Activated naive CD8-positive, alpha-beta T cell treated with anti-CD3 and anti-CD28 coated beads, Interleukin-2, amount 10 ng/mL, durations not matched to agents 7 days and 5 days (primary cell): ENCODE results near the gene CREB3L1. TPM values are rescaled to one million over a fixed set of nuclear protein-coding genes. Genes with fewer than 3 reads are reported as not detected.

Experiments used
- ATAC-seq: fragments of 150-1000 bp; cut with Tn5 transposase; one replicate; pipeline ENCODE4 v1.10.0; 2021; ENCODE audit warnings: low read depth, moderate library complexity
- POLR2A ChIA-PET: fragments of 350-600 bp; sonication (Branson Sonifier 250); formaldehyde crosslinking; loops from one replicate; lab custom pipeline; 2021; ENCODE audit warnings: antibody characterized with exemption; lab: Charles Lee
- DNase-seq: peaks from one replicate; pipeline ENCODE4 v3.0.0; 2021
- H3K27ac Mint-ChIP-seq: one replicate; pipeline ENCODE4 v1.8.0; 2022; ENCODE audit warnings: mild to moderate bottlenecking, mixed read lengths
- H3K27me3 Mint-ChIP-seq: one replicate; pipeline ENCODE4 v1.8.0; 2022; ENCODE audit warnings: mild to moderate bottlenecking, moderate library complexity, mixed read lengths
- H3K36me3 Mint-ChIP-seq: one replicate; pipeline ENCODE4 v1.8.0; 2021; ENCODE audit warnings: mild to moderate bottlenecking, mixed read lengths
- H3K4me1 Mint-ChIP-seq: one replicate; pipeline ENCODE4 v1.8.0; 2021; ENCODE audit warnings: mixed read lengths
- H3K4me3 Mint-ChIP-seq: one replicate; pipeline ENCODE4 v1.8.0; 2022; ENCODE audit warnings: mild to moderate bottlenecking, moderate library complexity, mixed read lengths
- H3K9me3 Mint-ChIP-seq: one replicate; pipeline ENCODE4 v1.8.0; 2021; ENCODE audit warnings: mixed read lengths
- total RNA-seq, 2 experiments: library from RNA; stranded (reverse); gene quantifications; one replicate each; pipeline ENCODE4 v1.2.3, GENCODE V29; 2021

Gene CREB3L1
- total RNA-seq, 2 experiments from 2014 or later = not detected

- no peak for DNase-seq
- POLR2A ChIA-PET = interaction anchor here (0.6 to 1.9 kb wide), 11 partner anchors 12 to 324 kb away, joined by 3 to 8 read pairs (median 4); partner anchors contain the start of gene PEX16
- H3K4me3 Mint-ChIP-seq = peak overlapping the region; percentile 88
Measured at GRCh38 chr11:46242041-46242951, 35.2 kb upstream of the CREB3L1 start.

GRCh38 chr11:46242952-46243795, 34.3 kb upstream of the CREB3L1 start:
- Mint-ChIP-seq H3K27me3 (peaks cover 2% of the 10 kb centered on the region), H3K9me3 (no peaks in the 10 kb centered on the region), H3K36me3 (no peaks in the 10 kb centered on the region), H3K27ac (peak overlapping the region; percentile 87), H3K4me1 (peaks cover 30% of the 10 kb centered on the region), H3K4me3 (peak overlapping the region; percentile 88)
- DNase-seq (peak; percentile 98), ATAC-seq (peak; percentile 75)
- POLR2A ChIA-PET = interaction anchor here (0.7 to 1.9 kb wide), 15 partner anchors 11 to 439 kb away, joined by 3 to 8 read pairs (median 4); partner anchors contain the start of genes DGKZ, PEX16 and SLC35C1

More at GRCh38 chr11:46242041-46242951, 35.2 kb upstream of the CREB3L1 start:
- Mint-ChIP-seq H3K4me1 (peaks cover 35% of the 10 kb centered on the region), H3K27me3 (peaks cover 7% of the 10 kb centered on the region), H3K27ac (peak overlapping the region; percentile 87), H3K36me3 (no peaks in the 10 kb centered on the region), H3K9me3 (no peaks in the 10 kb centered on the region)
- no peak for ATAC-seq

GRCh38 chr11:46243796-46244109, 33.7 kb upstream of the CREB3L1 start:
- Mint-ChIP-seq H3K9me3 (no peaks in the 10 kb centered on the region), H3K27me3 (peaks cover 2% of the 10 kb centered on the region), H3K27ac (peak overlapping the region; percentile 87), H3K4me3 (peak overlapping the region; percentile 88), H3K4me1 (peaks cover 28% of the 10 kb centered on the region), H3K36me3 (no peaks in the 10 kb centered on the region)
- no peak for DNase-seq
- POLR2A ChIA-PET = interaction anchor here (0.7 to 1.9 kb wide), 13 partner anchors 30 to 439 kb away, joined by 3 to 8 read pairs (median 4); partner anchors contain the start of genes DGKZ, PEX16 and SLC35C1
- ATAC-seq = no peak

GRCh38 chr11:46246521-46246920, 30.9 kb upstream of the CREB3L1 start:
- DNase-seq (no peak), ATAC-seq (no peak)
- H3K9me3 Mint-ChIP-seq = no peaks in the 10 kb centered on the region
- H3K27ac Mint-ChIP-seq = no peak overlapping the region
- no peaks in the 10 kb centered on the region for H3K36me3 Mint-ChIP-seq
- H3K27me3 Mint-ChIP-seq = peaks cover 4% of the 10 kb centered on the region
- POLR2A ChIA-PET = no interaction called here
- H3K4me3 Mint-ChIP-seq = no peak overlapping the region
- peaks cover 21% of the 10 kb centered on the region for H3K4me1 Mint-ChIP-seq

- H3K9me3 Mint-ChIP-seq = no peaks in the 10 kb centered on the region
Measured at GRCh38 chr11:46247090-46247489, 30.4 kb upstream of the CREB3L1 start.

GRCh38 chr11:46247659-46248058, 29.8 kb upstream of the CREB3L1 start:
- DNase-seq (no peak), ATAC-seq (no peak)
- peaks cover 14% of the 10 kb centered on the region for H3K4me1 Mint-ChIP-seq
- no peak overlapping the region for H3K27ac Mint-ChIP-seq
- H3K36me3 Mint-ChIP-seq = no peaks in the 10 kb centered on the region
- H3K27me3 Mint-ChIP-seq = peaks cover 4% of the 10 kb centered on the region
- H3K9me3 Mint-ChIP-seq = no peaks in the 10 kb centered on the region
- H3K4me3 Mint-ChIP-seq = no peak overlapping the region
- POLR2A ChIA-PET = no interaction called here

More at GRCh38 chr11:46247090-46247489, 30.4 kb upstream of the CREB3L1 start:
- DNase-seq (no peak), ATAC-seq (no peak)
- H3K4me3 Mint-ChIP-seq = no peak overlapping the region
- POLR2A ChIA-PET = no interaction called here
- peaks cover 18% of the 10 kb centered on the region for H3K4me1 Mint-ChIP-seq
- no peaks in the 10 kb centered on the region for H3K36me3 Mint-ChIP-seq
- H3K27me3 Mint-ChIP-seq = peaks cover 4% of the 10 kb centered on the region
- H3K27ac Mint-ChIP-seq = no peak overlapping the region

- Mint-ChIP-seq H3K27ac (peak overlapping the region; percentile 19), H3K4me1 (peaks cover 8% of the 10 kb centered on the region), H3K4me3 (no peak overlapping the region), H3K9me3 (no peaks in the 10 kb centered on the region), H3K36me3 (no peaks in the 10 kb centered on the region), H3K27me3 (peaks cover 4% of the 10 kb centered on the region)
- ATAC-seq (no peak), DNase-seq (no peak)
- POLR2A ChIA-PET = no interaction called here
Measured at GRCh38 chr11:46248289-46249102, 29.0 kb upstream of the CREB3L1 start.

GRCh38 chr11:46249103-46249937, 28.1 kb upstream of the CREB3L1 start:
- DNase-seq (no peak), ATAC-seq (no peak)
- no peaks in the 10 kb centered on the region for H3K36me3 Mint-ChIP-seq
- POLR2A ChIA-PET = no interaction called here
- peaks cover 4% of the 10 kb centered on the region for H3K27me3 Mint-ChIP-seq
- H3K9me3 Mint-ChIP-seq = no peaks in the 10 kb centered on the region
- no peak overlapping the region for H3K4me3 Mint-ChIP-seq
- peaks cover 4% of the 10 kb centered on the region for H3K4me1 Mint-ChIP-seq
- H3K27ac Mint-ChIP-seq = peak overlapping the region; percentile 19

- Mint-ChIP-seq H3K27ac (no peak overlapping the region), H3K27me3 (peaks cover 6% of the 10 kb centered on the region), H3K4me1 (peaks cover 1% of the 10 kb centered on the region), H3K36me3 (no peaks in the 10 kb centered on the region), H3K9me3 (no peaks in the 10 kb centered on the region), H3K4me3 (no peak overlapping the region)
- DNase-seq (no peak), ATAC-seq (no peak)
- POLR2A ChIA-PET = interaction anchor here (0.6 kb wide), 1 partner anchor 660 kb away, joined by 4 read pairs; no protein-coding TSS in a partner anchor
Measured at GRCh38 chr11:46249938-46250744, 27.3 kb upstream of the CREB3L1 start.

GRCh38 chr11:46250745-46251052, 26.8 kb upstream of the CREB3L1 start:
- peaks cover 7% of the 10 kb centered on the region for H3K27me3 Mint-ChIP-seq
- H3K4me1 Mint-ChIP-seq = peaks cover 1% of the 10 kb centered on the region
- H3K4me3 Mint-ChIP-seq = no peak overlapping the region
- DNase-seq (no peak), ATAC-seq (no peak)
- POLR2A ChIA-PET = interaction anchor here (0.6 kb wide), 1 partner anchor 659 kb away, joined by 4 read pairs; no protein-coding TSS in a partner anchor
- no peaks in the 10 kb centered on the region for H3K36me3 Mint-ChIP-seq
- H3K27ac Mint-ChIP-seq = no peak overlapping the region
- no peaks in the 10 kb centered on the region for H3K9me3 Mint-ChIP-seq

GRCh38 chr11:46251954-46252353, 25.5 kb upstream of the CREB3L1 start:
- POLR2A ChIA-PET = no interaction called here
- ATAC-seq = no peak
- H3K27ac Mint-ChIP-seq = no peak overlapping the region
- H3K4me3 Mint-ChIP-seq = no peak overlapping the region
- DNase-seq = no peak
- H3K9me3 Mint-ChIP-seq = no peaks in the 10 kb centered on the region
- H3K4me1 Mint-ChIP-seq = peaks cover 1% of the 10 kb centered on the region
- H3K36me3 Mint-ChIP-seq = no peaks in the 10 kb centered on the region
- H3K27me3 Mint-ChIP-seq = peaks cover 5% of the 10 kb centered on the region
